Vagina (tissue), 2 donors: Measurements from ENCODE around the gene RDH14. TPM values are rescaled to one million over a fixed set of nuclear protein-coding genes. Genes with fewer than 3 reads are reported as not detected.

Experiments
- DNase-seq, 2 donors: peaks; one replicate each; pipeline ENCODE4 v3.0.0-alpha.2; 2017; ENCODE audit errors: extremely low spot score in 2 of 2
- H3K27ac ChIP-seq: fragments of 200-600 bp; sonication (generic); one replicate; pipeline ENCODE4 v1.5.1; 2019
- H3K27me3 ChIP-seq: fragments of 200-600 bp; sonication (generic); one replicate; pipeline ENCODE4 v1.5.1; 2019
- H3K36me3 ChIP-seq, 2 donors: fragments of 200-600 bp; sonication (generic); one replicate each; pipeline ENCODE4 v1.5.1; 2017 to 2019
- H3K4me1 ChIP-seq: fragments of 200-600 bp; sonication (generic); one replicate; pipeline ENCODE4 v1.5.1; 2019
- H3K4me3 ChIP-seq, 2 donors: fragments of 200-600 bp; sonication (generic); 1 replicate in 1 of 2; 2 replicates in 1 of 2; pipeline ENCODE4 v1.5.1; 2016 to 2019
- H3K9me3 ChIP-seq: fragments of 200-600 bp; sonication (generic); one replicate; pipeline ENCODE4 v1.5.1; 2019
- POLR2A ChIP-seq, 2 donors: fragments of 450-650 bp; IDR thresholded peaks; one replicate each; pipeline ENCODE4 v1.6.1; 2017; ENCODE audit warnings: antibody characterized with exemption in 2 of 2, mild to moderate bottlenecking in 2 of 2, moderate library complexity in 2 of 2
- POLR2AphosphoS5 ChIP-seq, 2 donors: sonication (generic); formaldehyde crosslinking; IDR thresholded peaks; one replicate each; pipeline ENCODE4 v1.9.0; 2017; ENCODE audit warnings: antibody characterized with exemption in 2 of 2, mild to moderate bottlenecking in 2 of 2, low read depth in 1 of 2; ENCODE audit not compliant: insufficient read depth in 1 of 2
- intact Hi-C: fragments of 100-400 bp; cut with DNase I; formaldehyde crosslinking; loops from one replicate; pipeline ENCODE4 v1.15.1; 2023
- total RNA-seq: library from RNA; depleted of rRNA; stranded (reverse); fragments of >200 nt; gene quantifications from one replicate; pipeline ENCODE4 v1.2.3, GENCODE V29; 2016
- TF ChIP-seq, protein P1 (sequence below), 3 experiments: fragments of 450-650 bp in 2 of 3; fragments of 200-600 bp in 1 of 3; sonication (generic) in 1 of 3; IDR thresholded peaks; one replicate each; pipeline ENCODE4 v1.5.1; 2017 to 2019; ENCODE audit warnings: antibody characterized with exemption in 3 of 3, mild to moderate bottlenecking in 2 of 3, moderate library complexity in 2 of 3

RDH14 gene
- total RNA-seq, 1 donor from 2014 or later, result 25.3 TPM

DNA sequence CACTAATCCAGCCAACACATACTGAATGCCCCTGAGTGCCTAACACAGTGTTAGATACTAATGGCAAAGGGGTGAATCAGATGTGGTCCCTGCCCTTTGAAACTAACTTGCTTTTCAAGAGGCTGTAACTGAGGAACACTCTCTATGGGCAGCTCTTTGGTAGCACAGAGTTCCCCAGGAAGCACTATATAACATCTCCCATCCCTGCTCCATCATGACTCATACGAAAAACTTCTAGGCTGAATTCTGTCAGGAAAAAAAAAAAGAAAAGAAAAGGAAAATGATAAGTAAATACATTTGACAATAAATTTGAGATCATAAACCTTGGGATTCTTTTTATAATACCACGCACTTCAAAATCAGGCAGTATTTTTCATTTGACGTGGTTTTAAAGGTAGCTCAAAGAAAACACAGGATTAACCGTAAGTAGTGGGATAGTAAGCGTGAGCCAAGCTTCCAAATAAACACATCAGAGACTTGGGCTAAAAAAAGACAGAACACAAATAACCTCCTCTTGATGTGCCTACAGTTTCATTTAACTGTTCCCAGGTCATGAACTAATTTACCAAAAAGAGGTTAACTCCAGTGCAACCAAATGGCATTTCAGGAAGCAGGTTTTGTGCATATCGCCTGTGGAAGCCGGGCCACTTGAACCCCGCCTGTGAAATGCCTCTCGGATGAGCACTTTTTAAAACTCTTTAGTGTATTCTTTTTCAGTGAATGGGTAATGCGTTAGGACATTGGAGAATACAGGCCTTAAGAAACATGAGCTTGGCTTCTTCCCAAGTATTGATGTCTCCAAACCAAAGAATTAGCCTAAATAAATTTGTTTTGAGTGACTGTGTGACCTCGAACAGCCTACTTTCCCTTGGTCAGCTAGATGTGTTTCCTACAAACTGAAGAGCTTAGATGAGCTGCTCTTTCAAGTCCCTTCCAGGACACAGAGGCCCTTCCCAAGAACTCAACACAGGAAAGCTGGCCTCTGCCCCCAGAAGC lies 42.0 kb downstream of the RDH14 start:
- no peaks in the 10 kb centered on the region for H3K36me3 ChIP-seq
- no peaks in the 10 kb centered on the region for H3K27me3 ChIP-seq
- peaks cover 25% of the 10 kb centered on the region for H3K4me1 ChIP-seq
- H3K9me3 ChIP-seq, result no peaks in the 10 kb centered on the region
- intact Hi-C loops, result no loop called here
- peak overlapping the region; percentile 54 for H3K27ac ChIP-seq
- no peak overlapping the region for H3K4me3 ChIP-seq
- DNase-seq, result no peak
- peak in 1 of 2 donors; percentile 38 for TF ChIP-seq POLR2AphosphoS5 (IDR thresholded peaks at IDR 0.05; ENCODE audit: insufficient read depth in 1 of 2, low read depth in 1 of 2)
- TF ChIP-seq, protein P1, sequence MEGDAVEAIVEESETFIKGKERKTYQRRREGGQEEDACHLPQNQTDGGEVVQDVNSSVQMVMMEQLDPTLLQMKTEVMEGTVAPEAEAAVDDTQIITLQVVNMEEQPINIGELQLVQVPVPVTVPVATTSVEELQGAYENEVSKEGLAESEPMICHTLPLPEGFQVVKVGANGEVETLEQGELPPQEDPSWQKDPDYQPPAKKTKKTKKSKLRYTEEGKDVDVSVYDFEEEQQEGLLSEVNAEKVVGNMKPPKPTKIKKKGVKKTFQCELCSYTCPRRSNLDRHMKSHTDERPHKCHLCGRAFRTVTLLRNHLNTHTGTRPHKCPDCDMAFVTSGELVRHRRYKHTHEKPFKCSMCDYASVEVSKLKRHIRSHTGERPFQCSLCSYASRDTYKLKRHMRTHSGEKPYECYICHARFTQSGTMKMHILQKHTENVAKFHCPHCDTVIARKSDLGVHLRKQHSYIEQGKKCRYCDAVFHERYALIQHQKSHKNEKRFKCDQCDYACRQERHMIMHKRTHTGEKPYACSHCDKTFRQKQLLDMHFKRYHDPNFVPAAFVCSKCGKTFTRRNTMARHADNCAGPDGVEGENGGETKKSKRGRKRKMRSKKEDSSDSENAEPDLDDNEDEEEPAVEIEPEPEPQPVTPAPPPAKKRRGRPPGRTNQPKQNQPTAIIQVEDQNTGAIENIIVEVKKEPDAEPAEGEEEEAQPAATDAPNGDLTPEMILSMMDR (IDR thresholded peaks at IDR 0.05), result no peak
- no peak for TF ChIP-seq POLR2A (IDR thresholded peaks at IDR 0.05)

DNA sequence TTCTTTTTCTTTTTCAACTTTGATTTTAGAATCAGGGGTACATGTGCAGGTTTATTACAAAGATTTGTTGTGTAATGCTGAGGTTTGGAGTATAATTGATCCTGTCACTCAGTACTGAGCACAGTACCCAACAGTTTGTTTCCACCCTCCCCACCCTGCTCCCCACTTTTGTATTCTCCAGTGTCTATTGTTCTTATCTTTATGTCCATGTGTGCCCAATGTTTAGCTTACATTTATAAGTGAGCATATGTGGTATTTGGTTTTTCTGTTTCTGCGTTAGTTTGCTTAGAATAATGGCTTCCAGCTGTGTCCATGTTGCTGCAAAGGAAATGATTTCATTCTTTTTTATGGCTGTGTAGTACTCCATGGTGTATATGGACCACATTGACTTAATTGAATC lies 43.1 kb downstream of the RDH14 start:
- H3K9me3 ChIP-seq, result no peaks in the 10 kb centered on the region
- no peak overlapping the region for H3K4me3 ChIP-seq
- H3K27me3 ChIP-seq, result no peaks in the 10 kb centered on the region
- intact Hi-C loops, result no loop called here
- H3K27ac ChIP-seq, result no peak overlapping the region
- H3K36me3 ChIP-seq, result no peaks in the 10 kb centered on the region
- no peak for DNase-seq
- TF ChIP-seq, protein P1 (IDR thresholded peaks at IDR 0.05), result no peak
- TF ChIP-seq POLR2A (IDR thresholded peaks at IDR 0.05) (no peak), POLR2AphosphoS5 (IDR thresholded peaks at IDR 0.05; ENCODE audit: insufficient read depth in 1 of 2, low read depth in 1 of 2) (no peak)
- peaks cover 25% of the 10 kb centered on the region for H3K4me1 ChIP-seq

DNA sequence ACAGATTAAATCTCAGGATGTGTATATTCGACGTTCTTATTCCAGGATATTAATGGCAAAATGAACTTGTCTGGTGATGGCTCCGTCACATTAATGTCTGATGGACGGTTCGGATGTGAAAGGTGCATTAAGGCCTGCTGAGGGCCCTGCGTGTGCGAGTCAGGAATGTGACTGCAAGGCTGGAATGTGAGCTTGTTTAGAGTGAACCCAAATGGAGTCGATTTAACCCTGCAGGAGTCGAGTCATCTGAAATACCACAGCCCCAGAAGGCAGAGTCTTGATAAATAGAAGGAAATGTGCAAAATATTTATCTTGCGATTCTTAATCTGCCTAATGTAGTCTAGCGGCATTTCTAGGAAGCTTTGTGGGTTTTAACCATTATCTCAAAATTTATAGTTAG lies 44.3 kb downstream of the RDH14 start:
- no peak overlapping the region for H3K27ac ChIP-seq

DNA sequence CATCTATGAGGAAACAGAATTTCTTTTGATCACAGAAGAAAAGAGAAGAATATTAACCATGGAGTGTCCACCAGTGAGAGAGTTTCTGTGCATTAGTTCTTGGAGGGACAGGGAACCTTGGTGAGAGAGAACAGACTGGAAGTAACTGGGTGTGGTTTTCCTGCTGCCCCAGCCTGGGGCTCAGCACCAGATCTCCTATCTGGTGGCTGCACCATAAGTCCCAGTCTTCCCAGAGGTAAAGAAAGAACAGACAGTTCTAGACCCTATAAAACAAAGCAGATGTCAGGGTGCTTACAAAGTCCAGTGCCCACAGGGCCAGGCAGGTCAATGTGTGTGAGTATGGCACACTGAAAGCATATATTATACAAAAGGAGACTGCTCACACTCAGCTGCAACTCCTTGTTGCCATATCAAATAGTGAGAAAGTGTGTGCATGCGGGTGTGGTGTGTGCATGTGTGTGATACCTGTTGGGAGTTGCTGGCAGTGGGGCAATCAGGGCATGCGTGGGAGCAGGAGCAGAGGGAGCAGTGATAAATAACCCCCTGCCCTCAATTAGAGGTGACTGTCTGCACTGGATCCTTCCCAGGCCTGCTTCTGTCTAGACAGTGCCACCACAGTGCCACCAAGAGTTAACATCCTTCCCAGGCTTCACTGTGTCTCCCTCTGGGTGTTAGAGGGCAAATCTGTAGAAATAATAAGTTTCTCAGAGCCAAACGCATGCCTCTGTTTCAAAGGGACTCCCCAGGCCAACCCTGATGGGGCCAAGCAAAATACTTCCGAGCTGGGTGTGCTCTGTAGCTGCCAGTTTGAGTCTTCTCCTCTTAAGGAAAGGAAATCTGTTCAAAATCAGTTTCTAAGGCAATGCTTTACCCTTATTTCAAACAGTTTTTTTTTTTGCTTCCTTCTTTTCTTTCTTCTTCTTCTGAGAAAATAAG lies 45.7 kb downstream of the RDH14 start:
- H3K4me1 ChIP-seq, result peaks cover 14% of the 10 kb centered on the region
- intact Hi-C loops, result no loop called here
- H3K27ac ChIP-seq, result no peak overlapping the region
- TF ChIP-seq POLR2A (IDR thresholded peaks at IDR 0.05) (no peak), POLR2AphosphoS5 (IDR thresholded peaks at IDR 0.05; ENCODE audit: insufficient read depth in 1 of 2, low read depth in 1 of 2) (no peak)
- TF ChIP-seq, protein P1 (IDR thresholded peaks at IDR 0.05), result no peak
- no peak for DNase-seq
- no peak overlapping the region for H3K4me3 ChIP-seq
- no peaks in the 10 kb centered on the region for H3K36me3 ChIP-seq
- no peaks in the 10 kb centered on the region for H3K27me3 ChIP-seq
- H3K9me3 ChIP-seq, result no peaks in the 10 kb centered on the region

More for the DNA sequence above, 44.3 kb downstream of the RDH14 start:
- Histone ChIP-seq H3K4me1 (peaks cover 25% of the 10 kb centered on the region), H3K36me3 (no peaks in the 10 kb centered on the region), H3K9me3 (no peaks in the 10 kb centered on the region), H3K27me3 (no peaks in the 10 kb centered on the region), H3K4me3 (no peak overlapping the region)
- TF ChIP-seq, protein P1 (IDR thresholded peaks at IDR 0.05), result no peak
- TF ChIP-seq POLR2AphosphoS5 (IDR thresholded peaks at IDR 0.05; ENCODE audit: insufficient read depth in 1 of 2, low read depth in 1 of 2) (no peak), POLR2A (IDR thresholded peaks at IDR 0.05) (no peak)
- DNase-seq, result no peak
- intact Hi-C loops, result no loop called here
